Hindlimb muscle (tissue), 1 donor: ENCODE data around the gene C9orf72. TPM values are rescaled to one million over a fixed set of nuclear protein-coding genes. Genes with fewer than 3 reads are reported as not detected.
"Not testable (repeated sequence)": the region's sequence is repeated elsewhere in the genome, so short reads cannot be mapped to it uniquely, and the experiment has no call there.

Experiments used
- DNase-seq: peaks from one replicate; pipeline ENCODE4 v3.0.0-alpha.2; 2013
- polyA plus RNA-seq: library from polyadenylated mRNA; unstranded; fragments of 120-200 nt; gene quantifications from one replicate; pipeline ENCODE4 v1.2.1, GENCODE V29; 2013; ENCODE audit not compliant: insufficient read length

The C9orf72 gene
- polyA plus RNA-seq, 1 donor = 17.7 TPM

- DNase-seq = no peak
Measured at GRCh38 chr9:27510780-27511179, 62.5 kb downstream of the C9orf72 start.

GRCh38 chr9:27506981-27507380, 66.3 kb downstream of the C9orf72 start:
- no peak for DNase-seq

GRCh38 chr9:27505744-27506161, 67.5 kb downstream of the C9orf72 start:
- DNase-seq = no peak

- no peak for DNase-seq
Measured at GRCh38 chr9:27504259-27504658, 69.0 kb downstream of the C9orf72 start.

GRCh38 chr9:27503623-27504022, 69.7 kb downstream of the C9orf72 start:
- no peak for DNase-seq

GRCh38 chr9:27500902-27501301, 72.4 kb downstream of the C9orf72 start:
- DNase-seq = not testable (repeated sequence)

GRCh38 chr9:27499451-27499850, 73.8 kb downstream of the C9orf72 start:
- no peak for DNase-seq

- DNase-seq = no peak
Measured at GRCh38 chr9:27497883-27498417, 75.3 kb downstream of the C9orf72 start.

Other genes starting within 250 kb of the C9orf72 start
- gene IFNK, start 49.2 kb downstream of the C9orf72 start, polyA plus RNA-seq = not detected
- 1.5 TPM for gene MOB3B, start 43.7 kb downstream of the C9orf72 start, polyA plus RNA-seq